Stomach (tissue), 9 donors: ENCODE results near the gene SGMS1. TPM values are rescaled to one million over a fixed set of nuclear protein-coding genes. Genes with fewer than 3 reads are reported as not detected.
A peak's percentile ranks its signal among the peaks of the same experiment; 100 is the strongest.
"Not testable (repeated sequence)": the region's sequence is repeated elsewhere in the genome, so short reads cannot be mapped to it uniquely, and the experiment has no call there.

ENCODE experiments used
- DNase-seq, 2 donors: peaks; one replicate each; pipeline versions ENCODE4 v3.0.0 to v3.0.0-alpha.2; 2013 to 2019
- H3K27ac ChIP-seq, 5 donors: fragments of 200-600 bp in 4 of 5; sonication (generic) in 4 of 5; one replicate each; pipeline ENCODE4 v1.5.1; 2013 to 2019; ENCODE audit warnings: mild to moderate bottlenecking in 1 of 5, moderate library complexity in 1 of 5
- H3K27me3 ChIP-seq, 3 donors: fragments of 200-600 bp; sonication (generic); one replicate each; pipeline ENCODE4 v1.5.1; 2017 to 2019; ENCODE audit warnings: mixed run types in 1 of 3
- H3K36me3 ChIP-seq, 4 donors: fragments of 200-600 bp; sonication (generic); 1 replicate in 3 of 4; 2 replicates in 1 of 4; pipeline ENCODE4 v1.5.1; 2016 to 2019
- H3K4me1 ChIP-seq, 4 donors: fragments of 200-600 bp; sonication (generic); one replicate each; pipeline ENCODE4 v1.5.1; 2016 to 2019
- H3K4me3 ChIP-seq, 4 donors: fragments of 200-600 bp; sonication (generic) in 3 of 4; one replicate each; pipeline ENCODE4 v1.5.1; 2016 to 2019; ENCODE audit warnings: mild to moderate bottlenecking in 1 of 4
- H3K9me3 ChIP-seq, 4 donors: fragments of 200-600 bp; sonication (generic); one replicate each; pipeline ENCODE4 v1.5.1; 2016 to 2019
- CTCF ChIP-seq, 7 experiments: fragments of 450-650 bp in 4 of 7; fragments of 200-600 bp in 3 of 7; sonication (generic) in 3 of 7; IDR thresholded peaks; one replicate each; pipeline ENCODE4 v1.5.1; 2016 to 2019; ENCODE audit warnings: antibody characterized with exemption in 7 of 7, control low read depth in 2 of 7, mild to moderate bottlenecking in 1 of 7
- EP300 ChIP-seq: sonication (generic); formaldehyde crosslinking; IDR thresholded peaks from one replicate; pipeline ENCODE4 v1.6.1; 2017; ENCODE audit warnings: antibody characterized with exemption
- POLR2A ChIP-seq, 4 donors: fragments of 450-650 bp; IDR thresholded peaks; one replicate each; pipeline ENCODE4 v1.6.1; 2016; ENCODE audit warnings: antibody characterized with exemption in 4 of 4, control low read depth in 2 of 4, mild to moderate bottlenecking in 1 of 4, moderate library complexity in 1 of 4
- POLR2AphosphoS5 ChIP-seq, 3 donors: sonication (generic); formaldehyde crosslinking; IDR thresholded peaks; one replicate each; pipeline ENCODE4 v1.6.1; 2016; ENCODE audit warnings: antibody characterized with exemption in 3 of 3
- WGBS, 5 donors: extraction: QIAGEN DNeasy Blood & Tissue Kit in 3 of 5; methylation state at CpG; one replicate each; pipeline versions ENCODE4 v1.1.5 to v1.1.7; 2013 to 2018; 5-methylcytosine and 5-hydroxymethylcytosine counted together
- intact Hi-C: fragments of 100-400 bp; cut with DNase I; formaldehyde crosslinking; loops from one replicate; pipeline ENCODE4 v1.15.1; 2023; ENCODE audit warnings: low total_unique reads
- polyA plus RNA-seq, 3 donors: library from polyadenylated mRNA; stranded (reverse); fragments of 200-250 nt; gene quantifications; one replicate each; pipeline ENCODE4 v1.2.3, GENCODE V29; 2013
- total RNA-seq, 5 donors: library from RNA; depleted of rRNA; stranded (reverse); fragments of >200 nt; gene quantifications; one replicate each; pipeline versions ENCODE4 v1.1.0 to v1.2.3, GENCODE V29; 2014 to 2016
- donor health status: healthy with polysubstance abuse.
- donor health status: Bipolar disorder and iron deficiency.
- donor health status: healthy.

SGMS1 gene
- total and polyA plus RNA-seq, 8 donors = 6.2 to 229 (median 49.6) TPM

- Histone ChIP-seq H3K9me3 (no peaks in the 10 kb centered on the region), H3K4me3 (no peak overlapping the region), H3K27ac (peak overlapping the region in 1 of 5 donors; percentile 66), H3K36me3 (peaks cover 0 to 7% (median 0%) of the 10 kb centered on the region in 4 donors), H3K4me1 (peaks cover 0 to 22% (median 12%) of the 10 kb centered on the region in 4 donors), H3K27me3 (no peaks in the 10 kb centered on the region)
- intact Hi-C loops = no loop called here
- TF ChIP-seq POLR2AphosphoS5 (IDR thresholded peaks at IDR 0.05) (no peak), POLR2A (IDR thresholded peaks at IDR 0.05) (no peak), CTCF (IDR thresholded peaks at IDR 0.05) (no peak), EP300 (no peak)
- DNase-seq = no peak
- 78 to 91% (median 86%) methylated on average over 1 of the region's 1 CpG for WGBS, 5 donors
Observed at GRCh38 chr10:50432211-50433009, 191.3 kb downstream of the SGMS1 start.

- DNase-seq = no peak
- peaks cover 0 to 7% (median 0%) of the 10 kb centered on the region in 4 donors for H3K36me3 ChIP-seq
- TF ChIP-seq EP300 (no peak), POLR2A (IDR thresholded peaks at IDR 0.05) (no peak), POLR2AphosphoS5 (IDR thresholded peaks at IDR 0.05) (no peak)
- no peaks in the 10 kb centered on the region for H3K9me3 ChIP-seq
- peaks cover 0 to 22% (median 12%) of the 10 kb centered on the region in 4 donors for H3K4me1 ChIP-seq
- H3K27ac ChIP-seq = peak overlapping the region in 4 of 5 donors; percentile 17 to 71 (median 62)
- H3K27me3 ChIP-seq = no peaks in the 10 kb centered on the region
- intact Hi-C loops = no loop called here
- 62 to 77% (median 65%) methylated on average over 3 of the region's 3 CpGs for WGBS, 5 donors
- no peak overlapping the region for H3K4me3 ChIP-seq
Observed at GRCh38 chr10:50431791-50432190, 192.0 kb downstream of the SGMS1 start.

- TF ChIP-seq POLR2A (IDR thresholded peaks at IDR 0.05) (no peak), CTCF (IDR thresholded peaks at IDR 0.05) (no peak), POLR2AphosphoS5 (IDR thresholded peaks at IDR 0.05) (no peak), EP300 (no peak)
- H3K4me3 ChIP-seq = no peak overlapping the region
- intact Hi-C loops = no loop called here
Observed at GRCh38 chr10:50431133-50431532, 192.6 kb downstream of the SGMS1 start.

GRCh38 chr10:50426485-50426884 is 197.3 kb downstream of the SGMS1 start:
- H3K4me1 ChIP-seq = peaks cover 3 to 21% (median 8%) of the 10 kb centered on the region in 4 donors
- TF ChIP-seq POLR2A (IDR thresholded peaks at IDR 0.05) = no peak
- no peak for TF ChIP-seq CTCF (IDR thresholded peaks at IDR 0.05)
- no peak for TF ChIP-seq EP300
- no peak for TF ChIP-seq POLR2AphosphoS5 (IDR thresholded peaks at IDR 0.05)
- 88 to 97% (median 91%) methylated on average over 1 of the region's 1 CpG for WGBS, 5 donors
- H3K9me3 ChIP-seq = no peaks in the 10 kb centered on the region
- H3K27me3 ChIP-seq = no peaks in the 10 kb centered on the region
- intact Hi-C loops = no loop called here
- H3K4me3 ChIP-seq = no peak overlapping the region
- no peak overlapping the region for H3K27ac ChIP-seq
- no peak for DNase-seq
- peaks cover 0 to 7% (median 0%) of the 10 kb centered on the region in 4 donors for H3K36me3 ChIP-seq

More at GRCh38 chr10:50431133-50431532, 192.6 kb downstream of the SGMS1 start:
- peak overlapping the region in 4 of 5 donors; percentile 17 to 71 (median 62) for H3K27ac ChIP-seq
- H3K9me3 ChIP-seq = no peaks in the 10 kb centered on the region
- no peaks in the 10 kb centered on the region for H3K27me3 ChIP-seq
- peaks cover 0 to 22% (median 12%) of the 10 kb centered on the region in 4 donors for H3K4me1 ChIP-seq
- DNase-seq = no peak
- WGBS, 5 donors = 51 to 64% (median 58%) methylated on average over 4 of the region's 4 CpGs
- H3K36me3 ChIP-seq = peaks cover 0 to 7% (median 0%) of the 10 kb centered on the region in 4 donors

GRCh38 chr10:50425215-50425614 is 198.5 kb downstream of the SGMS1 start:
- WGBS, 5 donors = 96 to 100% (median 97%) methylated on average over 1 of the region's 1 CpG
- H3K27me3 ChIP-seq, intact Hi-C loops, H3K9me3 ChIP-seq, H3K27ac ChIP-seq, H3K4me3 ChIP-seq, H3K36me3 ChIP-seq, DNase-seq: not testable (repeated sequence)
- peaks cover 6 to 17% (median 7%) of the 10 kb centered on the region in 4 donors for H3K4me1 ChIP-seq
